MV-4-11 (cell line): ENCODE measurements around the gene OR4D11.
"Not testable (repeated sequence)": the region's sequence is repeated elsewhere in the genome, so short reads cannot be mapped to it uniquely, and the experiment has no call there.

ENCODE experiments used
- DNase-seq: peaks from one replicate; lab custom pipeline; 2025; lab: John Stamatoyannopoulos, UW

OR4D11 gene

GRCh38 chr11:59503276-59503675 lies at the start of gene OR4D11:
Gene OR4D11 (plus strand): TSS chr11:59503576. CDS start chr11:59503576, 0 bp downstream.
- no peak for DNase-seq

DNA sequence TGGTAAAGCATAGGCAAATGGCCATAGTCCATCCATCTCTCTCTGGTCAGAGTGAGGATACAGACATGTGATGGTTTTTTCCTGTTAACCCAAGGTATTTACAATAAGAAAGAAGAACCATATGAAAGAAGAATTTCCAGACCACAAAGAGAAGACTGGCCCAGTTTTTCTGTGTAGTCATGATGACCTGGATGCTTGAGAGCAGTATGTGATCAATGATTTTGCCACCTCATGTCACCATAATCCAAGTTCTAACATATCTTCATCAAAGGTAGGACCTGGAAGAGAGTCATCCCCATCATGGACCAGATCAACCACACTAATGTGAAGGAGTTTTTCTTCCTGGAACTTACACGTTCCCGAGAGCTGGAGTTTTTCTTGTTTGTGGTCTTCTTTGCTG lies 46.7 kb upstream of the OR4D11 start, which contains the start of gene OR4D6:
OR4D6 (plus strand) TSS at position 301 of the 400 bp plus-strand sequence; CDS start at position 301, 0 bp downstream.
- no peak for DNase-seq

DNA sequence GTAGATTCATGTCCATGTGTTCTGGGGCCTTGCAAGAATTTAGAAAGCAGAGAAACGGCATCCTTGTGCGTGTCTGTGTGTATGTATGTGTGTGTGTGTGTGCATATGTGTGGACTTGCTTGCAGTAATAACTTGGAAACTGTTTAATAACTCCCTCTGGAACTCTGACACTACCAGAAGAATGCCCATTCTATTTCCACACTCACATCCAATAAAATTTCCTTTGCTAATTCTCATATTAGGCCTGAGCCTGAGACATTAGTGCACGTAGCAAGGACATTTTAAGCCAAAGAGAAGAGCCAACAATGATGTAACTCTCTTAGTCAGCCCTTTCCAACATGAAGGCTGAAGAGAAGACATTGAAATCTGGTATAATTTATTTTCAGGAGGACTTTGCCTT lies 43.5 kb upstream of the OR4D11 start:
- no peak for DNase-seq

DNA sequence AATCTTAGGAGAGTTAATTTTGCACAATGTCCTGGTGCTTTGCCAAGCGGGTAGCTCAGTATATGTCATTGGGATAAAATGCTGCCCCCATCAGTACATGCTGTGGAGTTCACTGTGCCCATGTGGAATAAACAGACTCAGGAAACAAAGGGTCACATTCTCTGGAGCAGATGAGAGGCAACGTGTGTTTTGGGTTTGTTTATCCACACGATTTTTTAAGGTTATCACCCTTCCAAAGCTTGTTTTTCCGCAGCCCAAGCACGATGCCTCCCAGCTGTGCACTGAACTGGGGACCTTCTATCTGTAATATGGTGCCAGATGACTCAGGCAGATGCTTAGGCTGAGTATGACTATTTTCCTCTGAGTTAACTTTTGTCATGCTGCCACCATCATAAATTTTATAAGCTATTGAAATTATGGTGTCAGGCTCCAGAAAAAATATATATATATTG lies 40.2 kb upstream of the OR4D11 start:
- no peak for DNase-seq

DNA sequence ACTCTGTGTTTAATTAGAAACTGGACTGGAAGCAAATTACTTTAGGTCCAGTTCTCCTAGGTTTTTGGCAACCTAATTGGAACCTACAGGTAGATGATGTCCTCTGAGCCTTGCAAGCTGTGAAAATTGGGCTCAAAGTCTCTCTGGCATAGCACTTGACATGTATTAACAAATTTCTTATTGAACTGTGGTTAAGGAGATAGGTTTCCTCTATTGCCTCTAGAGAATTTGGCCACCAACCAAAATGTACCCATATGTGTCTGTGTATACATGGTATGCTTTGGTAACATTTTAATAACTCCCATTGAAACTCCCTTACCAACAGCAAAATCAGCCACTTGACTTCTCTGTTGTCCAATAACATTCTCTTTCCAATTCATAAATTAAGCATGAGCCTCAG lies 30.4 kb upstream of the OR4D11 start, which contains the start of gene OR4D10:
OR4D10 (plus strand) TSS at position 301 of the 400 bp plus-strand sequence. CDS start 4,115 bp downstream, outside the sequence.
- no peak for DNase-seq

GRCh38 chr11:59475176-59475575 lies 28.2 kb upstream of the OR4D11 start:
- DNase-seq: no peak

DNA sequence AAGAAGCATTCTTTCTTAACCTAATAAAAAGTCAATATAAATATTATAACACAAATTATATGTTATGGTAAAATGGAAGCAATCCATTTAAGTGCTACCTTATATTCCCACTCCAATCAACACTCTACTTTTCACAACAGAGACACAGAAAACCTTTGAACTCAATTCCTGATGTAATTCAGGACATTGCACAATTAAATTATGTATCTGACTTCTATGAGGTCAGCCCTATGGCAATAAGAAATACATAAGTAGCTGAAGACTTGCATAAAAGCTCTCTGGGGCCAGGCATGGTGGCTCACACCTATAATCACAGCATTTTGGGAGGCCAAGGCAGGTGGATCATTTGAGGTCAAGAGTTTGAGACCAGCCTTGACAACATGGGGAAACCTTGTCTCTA lies 23.5 kb upstream of the OR4D11 start:
- no peak for DNase-seq

GRCh38 chr11:59480359-59480758 lies 23.0 kb upstream of the OR4D11 start:
- no peak for DNase-seq

DNA sequence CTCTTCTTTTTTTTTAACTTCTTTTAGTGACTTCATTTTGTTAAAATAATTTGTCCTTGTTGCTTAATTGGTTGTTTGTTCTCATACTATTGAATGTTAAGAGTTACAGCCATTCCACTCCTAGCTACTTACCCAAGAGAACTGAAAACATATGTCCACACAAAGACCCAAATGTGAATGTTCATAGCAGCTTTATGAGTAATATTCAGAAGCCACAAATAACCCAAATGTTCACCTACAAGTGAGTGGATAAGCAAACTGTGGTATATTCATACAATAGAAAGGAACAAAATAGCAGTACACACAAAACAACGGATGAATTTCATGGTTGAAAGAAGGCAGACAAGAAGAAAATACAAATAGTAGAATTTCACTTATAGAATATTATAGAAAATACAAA lies 1.4 kb upstream of the OR4D11 start:
- DNase-seq: no peak

GRCh38 chr11:59510941-59511589 lies 7.7 kb downstream of the OR4D11 start, which contains the start of gene OR4D9:
Gene OR4D9 (plus strand): TSS chr11:59511539. CDS start chr11:59514913, 3,374 bp downstream.
- peak; percentile 80 for DNase-seq

DNA sequence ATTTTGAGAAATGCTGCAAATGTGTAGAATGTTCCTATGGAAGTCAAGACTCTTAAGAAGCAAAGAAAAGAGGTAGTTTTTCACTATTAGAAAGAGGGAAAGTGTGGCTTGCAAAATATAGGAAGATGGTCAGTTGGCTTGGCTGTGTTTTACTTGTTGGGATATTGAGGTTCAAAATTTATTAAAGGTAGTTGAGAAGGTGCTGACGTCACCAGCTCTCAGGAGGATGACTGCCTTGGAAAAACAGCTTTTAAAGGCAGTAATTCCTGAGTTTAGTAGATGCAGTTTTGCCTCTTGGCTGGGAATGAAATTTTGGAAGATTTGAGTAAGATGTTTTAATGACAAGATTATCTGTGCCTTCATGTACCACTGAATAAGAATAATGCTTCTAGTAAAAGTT lies 8.3 kb downstream of the OR4D11 start:
- DNase-seq: no peak

- not testable (repeated sequence) for DNase-seq
Measured at GRCh38 chr11:59520139-59520538, 16.8 kb downstream of the OR4D11 start.

DNA sequence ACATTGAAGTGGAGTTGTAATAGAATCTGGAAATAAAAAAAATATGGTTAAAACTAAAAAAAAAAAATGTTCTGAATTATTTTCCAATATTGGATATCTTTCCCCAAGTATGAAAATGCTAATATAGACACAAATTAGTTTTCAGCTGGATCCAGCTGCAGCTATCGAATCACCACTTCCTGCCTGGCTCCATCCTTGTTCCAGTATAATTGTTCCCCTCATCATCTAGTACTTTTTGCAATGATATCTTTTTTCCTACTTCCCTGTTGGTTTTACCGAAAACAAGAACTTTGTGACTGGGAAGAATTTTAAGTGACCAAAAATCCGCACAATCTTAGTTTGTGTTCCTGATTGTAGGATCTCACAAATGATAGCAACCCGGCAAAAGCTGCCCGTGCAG lies 17.4 kb downstream of the OR4D11 start:
- DNase-seq: no peak

DNA sequence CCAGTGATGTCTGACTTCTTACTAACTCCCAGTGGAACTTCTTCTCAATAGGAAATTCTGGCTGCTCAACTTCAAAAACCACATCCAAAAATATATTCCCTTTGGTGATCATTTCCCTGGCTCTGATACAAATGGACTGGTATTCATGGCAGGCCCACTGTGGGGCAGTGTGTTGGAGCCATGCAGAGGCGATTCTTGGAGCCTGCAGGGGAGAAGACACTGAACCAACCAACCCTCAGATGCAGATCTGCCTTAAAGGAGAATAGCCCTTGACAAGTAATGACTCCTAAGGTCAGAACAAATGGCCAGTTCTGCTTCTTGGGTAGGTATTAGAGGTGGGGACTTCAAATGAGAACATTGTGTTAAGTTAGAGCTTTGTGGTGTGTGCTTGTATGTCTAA lies 20.2 kb downstream of the OR4D11 start:
- no peak for DNase-seq

DNA sequence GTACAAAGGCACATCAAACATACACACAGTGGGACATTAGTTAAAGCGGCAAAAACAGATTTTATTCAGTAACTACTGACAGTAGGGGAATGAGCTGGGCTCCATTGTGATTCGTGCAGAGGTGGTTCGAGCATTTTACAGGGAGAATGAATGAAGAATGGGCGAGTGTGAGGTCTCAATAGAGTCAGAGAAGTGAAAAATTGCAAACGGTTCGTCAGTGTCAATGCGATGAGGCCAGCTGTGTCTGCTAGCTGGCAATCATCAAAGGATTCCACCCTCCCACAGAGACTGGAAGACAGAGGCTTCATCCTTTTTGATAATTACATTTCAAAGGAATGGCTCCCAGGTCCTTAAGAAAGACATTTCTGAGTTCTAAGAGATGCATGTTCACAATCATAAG lies 25.3 kb downstream of the OR4D11 start:
- DNase-seq: no peak

GRCh38 chr11:59532620-59533019 lies 29.2 kb downstream of the OR4D11 start:
- DNase-seq: no peak

DNA sequence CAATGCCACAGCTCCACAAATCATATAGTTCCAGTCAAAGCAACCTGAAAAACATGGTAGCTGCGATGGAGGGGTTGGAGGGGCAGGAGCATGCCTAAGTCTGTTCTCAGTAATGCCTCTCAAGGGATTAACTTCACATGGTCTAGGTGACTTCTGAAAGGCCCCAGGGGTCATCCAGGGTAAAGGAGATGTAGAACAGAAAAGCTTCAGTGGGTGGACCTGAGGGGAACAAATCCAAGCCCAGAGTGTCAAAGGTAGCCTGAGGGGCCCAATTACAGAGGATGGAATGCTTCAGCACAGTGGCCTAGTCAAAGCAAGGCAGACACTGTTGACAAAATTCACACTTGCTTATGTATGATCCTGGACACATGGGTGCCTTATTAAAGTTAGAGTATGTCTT lies 31.3 kb downstream of the OR4D11 start:
- no peak for DNase-seq

DNA sequence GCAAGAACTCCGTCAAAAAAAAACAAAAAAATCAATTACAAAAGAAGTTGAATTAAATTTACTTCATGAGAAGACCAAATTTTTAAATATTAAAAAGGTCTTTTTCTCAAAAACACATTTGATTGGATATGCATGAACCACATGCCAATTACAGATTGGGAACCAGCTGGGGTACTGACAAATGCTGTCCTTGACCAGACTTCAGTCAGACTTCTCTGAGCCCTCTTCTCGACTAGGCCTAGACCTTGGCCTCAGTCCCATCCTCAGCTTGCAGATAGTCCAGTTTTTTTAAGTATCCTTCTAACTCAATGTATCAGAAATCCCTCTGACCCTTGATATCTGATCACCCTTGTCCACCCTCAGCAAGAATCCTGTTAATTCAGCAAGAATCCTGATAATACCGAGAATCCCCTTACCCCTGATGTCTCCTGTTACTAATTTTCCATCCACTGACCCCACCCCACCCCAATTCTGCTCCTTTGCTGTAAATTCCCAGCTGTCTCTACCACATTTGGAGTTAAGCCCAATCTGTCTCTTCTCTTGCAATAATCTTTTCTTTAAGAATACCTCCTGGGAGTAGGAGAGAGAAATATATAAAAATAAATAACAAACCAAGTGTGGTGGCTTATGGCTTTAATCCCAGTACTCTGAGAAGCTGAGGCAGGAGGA lies 38.9 kb downstream of the OR4D11 start:
- DNase-seq: no peak

- DNase-seq: not testable (repeated sequence)
Measured at GRCh38 chr11:59543713-59544112, 40.3 kb downstream of the OR4D11 start.

GRCh38 chr11:59544869-59545178 lies 41.4 kb downstream of the OR4D11 start:
- no peak for DNase-seq

DNA sequence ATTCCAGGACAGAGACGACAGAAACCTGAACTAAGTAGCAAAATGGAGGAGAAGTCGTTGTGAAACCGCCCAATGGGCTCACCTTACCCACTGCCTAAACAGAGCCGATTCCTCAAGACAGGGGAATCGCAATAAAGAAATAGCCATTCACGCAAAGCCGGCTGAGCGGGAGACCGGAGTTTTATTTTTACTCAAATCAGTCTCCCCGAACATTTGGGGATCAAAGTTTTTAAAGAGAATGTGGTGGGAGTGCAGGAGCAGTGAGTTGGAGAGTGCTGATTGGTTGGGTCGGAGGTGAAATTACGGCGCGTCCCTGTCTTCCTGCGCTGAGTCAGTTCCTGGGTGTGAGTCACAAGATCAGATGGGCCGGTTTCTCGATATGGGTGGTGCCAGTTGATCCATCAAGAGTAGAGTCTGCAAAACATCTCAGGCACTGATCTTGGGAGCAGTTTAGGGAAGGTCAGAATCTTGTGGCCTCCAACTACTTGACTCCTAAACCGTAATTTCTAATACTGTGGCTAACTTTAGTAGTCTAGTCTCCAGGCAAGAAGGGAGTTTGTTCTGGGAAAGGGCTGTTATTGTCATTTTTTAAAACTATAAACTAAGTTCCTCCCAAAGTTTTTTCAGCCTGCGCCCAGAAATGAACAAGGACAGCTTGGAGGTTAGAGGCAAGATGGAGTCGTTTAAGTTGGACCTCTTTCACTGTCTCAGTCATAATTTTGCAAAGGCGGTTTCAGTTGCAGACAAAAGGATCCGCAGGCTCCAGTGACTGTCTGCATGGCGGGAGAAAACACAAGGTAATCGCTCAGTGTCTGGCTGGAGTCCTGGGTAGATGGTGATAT lies 42.0 kb downstream of the OR4D11 start:
- no peak for DNase-seq

- peak; percentile 78 for DNase-seq
Measured at GRCh38 chr11:59547605-59548308, 44.4 kb downstream of the OR4D11 start.
